ENCODE data around the gene STARD3. TPM values are rescaled to one million over a fixed set of nuclear protein-coding genes. Genes with fewer than 3 reads are reported as not detected.

STARD3 gene
- total RNA-seq, 2 experiments from 2014 or later: 59.1 to 62.4 TPM

- POLR2A ChIA-PET: no interaction called here
- CTCF ChIA-PET: interaction anchor here (1.0 to 2.1 kb wide), 2 partner anchors 18 to 112 kb away, joined by 3 to 6 read pairs; no protein-coding TSS in a partner anchor
Measured at GRCh38 chr17:39617100-39617445, 19.9 kb upstream of the STARD3 start.

GRCh38 chr17:39617446-39618245 is 19.3 kb upstream of the STARD3 start:
- CTCF ChIA-PET: interaction anchor here (1.0 to 2.1 kb wide), 4 partner anchors 16 to 111 kb away, joined by 3 to 6 read pairs (median 4); no protein-coding TSS in a partner anchor

GRCh38 chr17:39618246-39618913 is 18.6 kb upstream of the STARD3 start:
- ChIA-PET POLR2A (interaction anchor here (0.8 kb wide), 1 partner anchor 17 kb away, joined by 3 read pairs; no protein-coding TSS in a partner anchor), CTCF (interaction anchor here (0.8 to 7.4 kb wide), 6 partner anchors 15 to 135 kb away, joined by 3 to 80 read pairs (median 4); no protein-coding TSS in a partner anchor)

More at GRCh38 chr17:39617446-39618245, 19.3 kb upstream of the STARD3 start:
- POLR2A ChIA-PET: no interaction called here

GRCh38 chr17:39618956-39619785 is 17.8 kb upstream of the STARD3 start:
- POLR2A ChIA-PET: interaction anchor here (0.6 to 0.8 kb wide), 2 partner anchors 16 to 431 kb away, joined by 3 read pairs; no protein-coding TSS in a partner anchor
- CTCF ChIA-PET: interaction anchor here (0.6 to 7.4 kb wide), 9 partner anchors 8 to 134 kb away, joined by 3 to 80 read pairs (median 3); partner anchors contain the start of gene STARD3

GRCh38 chr17:39619786-39620101 is 17.2 kb upstream of the STARD3 start:
- CTCF ChIA-PET: interaction anchor here (0.6 to 7.4 kb wide), 4 partner anchors 9 to 70 kb away, joined by 3 to 80 read pairs (median 3); partner anchors contain the start of gene STARD3

GRCh38 chr17:39621523-39622379 is 15.2 kb upstream of the STARD3 start:
- POLR2A ChIA-PET: interaction anchor here (0.8 to 0.9 kb wide), 2 partner anchors 31 to 131 kb away, joined by 3 read pairs; no protein-coding TSS in a partner anchor
- CTCF ChIA-PET: interaction anchor here (0.5 to 7.4 kb wide), 60 partner anchors 8 to 873 kb away, joined by 3 to 80 read pairs (median 5); partner anchors contain the start of genes MIEN1, NEUROD2, PGAP3 and PNMT

More at GRCh38 chr17:39619786-39620101, 17.2 kb upstream of the STARD3 start:
- POLR2A ChIA-PET: no interaction called here

- POLR2A ChIA-PET: interaction anchor here (0.9 kb wide), 1 partner anchor 30 kb away, joined by 3 read pairs; no protein-coding TSS in a partner anchor
- CTCF ChIA-PET: interaction anchor here (0.6 to 7.4 kb wide), 43 partner anchors 10 to 872 kb away, joined by 3 to 80 read pairs (median 7); partner anchors contain the start of genes IKZF3, MIEN1, NEUROD2 and PGAP3
Measured at GRCh38 chr17:39622380-39623006, 14.5 kb upstream of the STARD3 start.

- POLR2A ChIA-PET: no interaction called here
Measured at GRCh38 chr17:39623356-39623950, 13.5 kb upstream of the STARD3 start.

GRCh38 chr17:39624313-39624712 is 12.6 kb upstream of the STARD3 start:
- ChIA-PET POLR2A (no interaction called here), CTCF (interaction anchor here (1.3 to 7.4 kb wide), 7 partner anchors 10 to 106 kb away, joined by 3 to 80 read pairs (median 16); partner anchors contain the start of genes MIEN1, NEUROD2 and STARD3)

More at GRCh38 chr17:39623356-39623950, 13.5 kb upstream of the STARD3 start:
- CTCF ChIA-PET: interaction anchor here (0.6 to 7.4 kb wide), 26 partner anchors 9 to 1104 kb away, joined by 3 to 80 read pairs (median 5); partner anchors contain the start of genes IKZF3, MIEN1, NEUROD2 and STARD3

- CTCF ChIA-PET: interaction anchor here (0.5 to 7.4 kb wide), 5 partner anchors 11 to 305 kb away, joined by 3 to 80 read pairs (median 4); no protein-coding TSS in a partner anchor
- POLR2A ChIA-PET: no interaction called here
Measured at GRCh38 chr17:39625198-39625785, 11.7 kb upstream of the STARD3 start.

- ChIA-PET CTCF (interaction anchor here (0.9 to 1.4 kb wide), 2 partner anchors 27 to 127 kb away, joined by 3 to 7 read pairs; no protein-coding TSS in a partner anchor), POLR2A (no interaction called here)
Measured at GRCh38 chr17:39626171-39627046, 10.5 kb upstream of the STARD3 start, which contains the start of gene PPP1R1B. Gene PPP1R1B, plus strand, starts transcription at chr17:39626952. Its CDS starts 441 bp downstream, at chr17:39627393.

GRCh38 chr17:39627047-39627711 is 9.8 kb upstream of the STARD3 start:
- ChIA-PET POLR2A (interaction anchor here (1.0 kb wide), 1 partner anchor 354 kb away, joined by 3 read pairs; no protein-coding TSS in a partner anchor), CTCF (interaction anchor here (0.6 to 2.0 kb wide), 3 partner anchors 21 to 108 kb away, joined by 3 to 9 read pairs (median 6); no protein-coding TSS in a partner anchor)

GRCh38 chr17:39627712-39628516 is 9.0 kb upstream of the STARD3 start:
- ChIA-PET POLR2A (interaction anchor here (0.5 to 1.0 kb wide), 2 partner anchors 186 to 353 kb away, joined by 3 read pairs; no protein-coding TSS in a partner anchor), CTCF (interaction anchor here (0.6 to 2.0 kb wide), 6 partner anchors 11 to 107 kb away, joined by 3 to 9 read pairs (median 4); no protein-coding TSS in a partner anchor)

Data from activated CD8-positive, alpha-beta memory T cell treated with anti-CD3 and anti-CD28 coated beads for 36 hours (primary cell).